ENCODE measurements around the gene CACNA2D1.

CACNA2D1 gene

DNA sequence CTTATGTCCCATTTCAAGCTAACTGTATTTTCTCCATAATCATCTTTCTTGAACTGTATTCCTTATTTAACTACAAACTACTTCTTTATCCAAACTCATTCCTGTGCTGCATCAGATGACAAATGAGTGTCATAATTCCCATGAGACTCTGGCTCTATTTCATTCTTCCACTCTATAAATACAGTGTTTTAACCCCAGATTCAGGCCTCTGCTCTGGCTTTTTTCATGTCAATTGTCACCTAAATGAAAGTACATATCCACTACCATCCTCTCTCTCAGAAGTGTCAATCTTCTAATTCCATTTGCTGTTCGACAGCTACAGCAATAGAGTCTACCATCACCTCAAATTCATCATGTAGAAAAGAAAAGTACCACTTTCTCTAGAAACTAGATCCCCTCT lies 172.7 kb downstream of the CACNA2D1 start:
- DNase-seq = no peak

DNA sequence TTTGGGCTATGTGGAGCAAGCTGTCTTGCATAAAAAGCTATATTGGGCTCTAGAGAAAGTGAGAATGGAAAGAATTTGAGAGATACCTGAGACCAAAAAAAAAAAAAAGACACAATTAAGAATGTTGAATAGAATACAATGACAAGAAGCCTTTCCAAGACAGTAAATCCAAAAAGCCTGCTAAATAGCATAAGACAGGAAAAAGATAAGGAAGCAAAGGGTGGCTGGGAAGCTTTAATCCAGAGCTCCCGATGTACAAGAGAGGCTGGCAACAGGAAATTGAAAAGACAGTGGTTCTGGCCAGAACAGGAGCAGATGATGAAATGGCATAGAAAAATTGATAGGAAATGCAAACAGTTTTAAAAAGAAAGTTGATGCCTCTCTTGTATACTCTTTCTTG lies 174.9 kb downstream of the CACNA2D1 start:
- no peak for DNase-seq

DNA sequence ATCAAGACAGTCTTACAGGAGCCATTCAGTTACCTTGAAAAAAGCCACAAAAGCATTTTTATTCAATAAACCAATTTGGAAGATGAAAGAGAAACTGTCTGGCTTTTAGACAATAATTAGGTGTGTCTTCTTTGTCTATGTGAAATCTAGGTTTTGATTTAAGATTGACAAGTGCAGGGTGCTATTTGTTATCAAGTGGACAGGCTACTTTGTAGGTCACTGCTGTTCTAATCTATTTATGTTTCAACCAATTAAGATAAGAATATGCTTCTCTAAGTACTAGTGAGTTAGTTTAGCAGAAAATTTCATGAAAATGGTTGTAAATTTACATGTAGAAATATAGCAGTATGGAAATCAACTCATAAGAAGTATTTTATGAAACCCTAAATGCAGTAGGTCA lies 177.5 kb downstream of the CACNA2D1 start:
- DNase-seq = no peak

GRCh38 chr7:82264783-82265305 lies 178.7 kb downstream of the CACNA2D1 start:
- no peak for DNase-seq

DNA sequence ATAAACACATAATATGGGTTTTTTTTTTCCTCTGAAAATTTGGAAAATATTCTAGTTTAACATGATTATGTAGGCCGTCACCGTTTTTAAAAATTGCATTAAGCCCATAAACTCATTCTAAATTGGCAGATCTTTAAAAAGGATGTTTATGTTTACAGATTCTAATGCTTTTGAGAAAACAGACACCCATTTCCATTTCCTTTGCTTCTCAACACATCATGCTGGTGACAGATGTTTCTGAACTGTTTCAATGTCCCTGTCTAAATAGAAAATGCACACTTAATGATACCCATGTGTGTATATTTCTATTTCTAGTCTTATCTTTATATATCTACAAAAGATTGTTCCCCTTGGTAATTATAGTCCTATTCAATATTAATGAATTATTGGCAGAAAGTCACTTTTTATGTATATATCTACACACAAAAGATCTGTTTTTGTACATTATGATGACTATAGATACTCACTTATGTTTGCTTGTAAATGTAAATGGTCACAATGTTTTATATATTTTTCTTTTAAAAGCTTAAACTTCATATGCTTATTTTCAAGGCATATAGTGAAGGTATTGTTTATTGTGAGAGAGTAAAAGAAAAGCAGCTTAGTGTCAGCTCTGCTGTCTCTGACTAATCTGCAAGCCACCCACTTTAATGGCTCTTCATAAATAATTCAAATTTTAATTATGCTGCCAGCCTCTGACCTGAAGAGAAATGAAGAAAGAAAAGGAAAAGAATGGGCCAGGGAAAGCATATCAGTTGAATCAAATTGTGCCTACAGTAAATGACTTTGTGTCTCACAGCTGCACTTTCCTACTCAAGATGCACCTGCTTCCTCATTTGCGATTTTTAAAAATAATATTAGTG lies 179.4 kb downstream of the CACNA2D1 start:
- DNase-seq = no peak

- DNase-seq = no peak
Measured at GRCh38 chr7:82258181-82258580, 185.4 kb downstream of the CACNA2D1 start.

GRCh38 chr7:82257118-82257695 lies 186.4 kb downstream of the CACNA2D1 start:
- DNase-seq = peak; percentile 40

DNA sequence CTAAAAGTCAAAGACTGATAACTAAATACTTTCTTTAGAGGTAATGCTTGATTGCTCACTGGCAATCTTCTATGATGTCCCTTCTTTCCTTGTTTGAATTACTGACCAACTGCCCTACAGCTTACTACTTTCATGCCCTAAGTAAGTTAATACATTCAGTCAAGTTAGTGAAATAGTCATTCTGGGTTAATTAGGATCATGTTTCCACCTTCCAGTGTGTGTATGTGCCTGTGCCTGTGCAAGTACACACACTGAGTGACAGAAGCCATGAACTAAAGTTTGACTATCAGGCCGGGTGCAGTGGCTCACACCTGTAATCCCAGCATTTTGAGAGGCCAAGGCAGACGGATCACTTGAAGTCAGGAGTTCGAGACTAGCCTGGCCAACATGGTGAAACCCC lies 187.9 kb downstream of the CACNA2D1 start:
- no peak for DNase-seq

GRCh38 chr7:82250598-82250997 lies 193.0 kb downstream of the CACNA2D1 start:
- no peak for DNase-seq

DNA sequence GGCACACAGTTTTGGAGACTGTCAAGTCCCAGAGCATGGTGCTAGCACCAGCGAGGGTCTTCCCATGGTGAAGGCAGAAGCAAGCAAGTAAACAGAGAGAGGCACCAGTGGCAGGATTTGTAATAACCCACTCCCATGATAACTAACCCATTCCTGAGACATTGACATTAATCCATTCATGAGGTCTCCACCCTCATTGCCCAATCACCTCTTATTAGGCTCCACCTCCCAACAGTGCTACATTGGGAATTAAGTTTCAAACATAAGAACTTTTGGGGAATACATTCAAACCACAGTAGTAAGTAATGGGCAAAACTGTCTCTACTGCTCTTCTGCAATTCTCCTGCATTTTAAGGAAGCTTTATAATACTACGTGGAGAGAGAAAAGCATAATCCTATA lies 193.6 kb downstream of the CACNA2D1 start:
- DNase-seq = no peak

GRCh38 chr7:82247814-82248433 lies 195.7 kb downstream of the CACNA2D1 start:
- no peak for DNase-seq

DNA sequence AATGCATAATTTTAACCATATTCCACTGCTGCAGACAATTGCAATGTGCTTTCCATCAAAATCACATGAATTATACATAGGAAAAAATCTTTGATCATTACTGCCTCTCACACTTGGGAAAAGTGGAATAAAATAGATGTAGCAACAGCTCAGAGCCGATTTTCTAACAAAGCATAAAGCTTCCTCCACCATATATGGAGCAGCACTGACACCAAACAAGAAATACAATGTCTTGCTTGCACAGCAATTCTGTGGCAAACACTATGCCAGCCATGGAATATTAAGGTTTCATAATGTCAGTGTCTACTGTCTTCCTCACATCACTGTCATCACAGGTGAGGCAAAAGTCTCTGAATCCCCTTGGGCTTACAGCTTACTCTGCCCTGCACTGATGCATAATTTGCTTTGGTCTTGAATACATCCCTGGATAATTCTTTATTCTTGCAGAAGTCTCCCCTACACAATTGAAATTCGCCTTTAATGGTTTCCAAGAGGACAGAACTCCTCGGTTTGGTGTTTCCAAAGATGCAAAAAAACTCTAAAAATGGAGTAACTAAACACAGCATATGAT lies 198.5 kb downstream of the CACNA2D1 start:
- DNase-seq = no peak

- peak; percentile 42 for DNase-seq
Measured at GRCh38 chr7:82241356-82241755, 202.2 kb downstream of the CACNA2D1 start.

- DNase-seq = no peak
Measured at GRCh38 chr7:82235713-82236112, 207.9 kb downstream of the CACNA2D1 start.

- DNase-seq = peak; percentile 24
Measured at GRCh38 chr7:82234457-82235049, 209.0 kb downstream of the CACNA2D1 start.

GRCh38 chr7:82230811-82231581 lies 212.6 kb downstream of the CACNA2D1 start:
- no peak for DNase-seq

GRCh38 chr7:82229164-82229563 lies 214.4 kb downstream of the CACNA2D1 start:
- DNase-seq = no peak

DNA sequence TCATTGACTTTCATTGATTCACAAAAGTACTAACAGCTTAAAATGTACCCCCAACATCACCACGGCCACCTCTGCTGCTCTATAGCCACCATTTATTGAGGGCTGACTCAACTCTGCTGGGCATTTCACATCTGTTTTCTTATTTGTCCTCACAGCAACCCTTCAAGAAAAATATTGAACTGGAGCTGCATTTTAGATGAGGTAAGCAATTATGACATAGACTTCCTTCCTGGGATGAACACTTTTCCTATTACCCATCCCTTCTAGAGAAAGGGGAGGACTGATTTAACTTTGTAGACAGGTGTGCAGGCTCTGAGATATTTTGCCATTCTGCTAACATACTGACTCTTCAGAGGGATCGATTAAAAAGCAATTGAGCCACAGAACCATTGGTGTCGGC lies 217.4 kb downstream of the CACNA2D1 start:
- DNase-seq = no peak

GRCh38 chr7:82224529-82224928 lies 219.0 kb downstream of the CACNA2D1 start:
- no peak for DNase-seq

GRCh38 chr7:82223580-82223979 lies 220.0 kb downstream of the CACNA2D1 start:
- no peak for DNase-seq

DNA sequence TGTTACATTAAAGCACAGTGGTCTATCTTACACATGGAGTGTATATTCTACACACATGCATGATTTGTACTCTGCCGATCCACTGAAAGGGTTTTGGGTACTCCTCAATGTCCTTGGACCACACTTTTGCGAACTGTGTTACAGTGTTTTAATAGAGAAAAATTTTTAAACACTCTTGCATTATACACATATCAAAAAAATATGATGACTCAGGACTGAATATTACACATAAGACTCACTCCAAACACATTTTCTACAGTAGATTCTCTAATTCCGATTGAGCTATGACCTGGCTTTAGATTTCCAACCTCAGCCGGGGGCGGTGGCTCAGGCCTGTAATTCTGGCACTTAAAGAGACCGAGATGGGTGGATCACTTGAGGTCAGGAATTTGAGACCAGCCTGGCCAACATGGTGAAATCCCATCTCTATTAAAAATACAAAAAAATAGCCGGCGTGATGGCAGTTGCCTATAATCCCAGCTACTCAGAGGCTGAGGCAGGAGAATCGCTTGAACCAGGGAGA lies 222.4 kb downstream of the CACNA2D1 start:
- no peak for DNase-seq

DNA sequence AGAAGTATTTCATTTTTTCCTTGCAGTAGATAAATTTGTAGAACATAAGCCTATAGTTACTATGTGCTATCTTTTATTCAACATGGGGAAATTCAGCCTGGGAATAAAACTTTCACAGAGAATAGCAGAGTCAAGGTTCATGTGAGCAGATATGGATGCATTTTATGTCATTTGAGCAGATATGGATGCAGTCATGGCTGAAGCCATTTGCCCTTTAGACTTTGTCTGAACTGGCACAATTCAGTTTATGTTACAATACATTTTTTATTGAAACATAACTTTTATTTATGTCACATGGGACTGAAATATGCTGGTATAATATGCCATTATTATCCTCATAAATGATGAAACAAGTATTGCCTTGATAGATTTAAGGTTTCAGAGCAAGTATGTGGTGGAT lies 231.1 kb downstream of the CACNA2D1 start:
- DNase-seq = no peak
